PFSK-1 (cell line): Measurements from ENCODE around the gene PTPRN2.

ENCODE experiments used
- FOXP2 ChIP-seq: optimal IDR thresholded peaks from 2 replicates; pipeline ENCODE3; 2011; ENCODE audit warnings: borderline replicate concordance, control low read depth, inconsistent platforms; ENCODE audit not compliant: insufficient read depth; ENCODE audit errors: extremely low read length, extremely low read depth
- POLR2AphosphoS5 ChIP-seq: IDR thresholded peaks from 2 replicates; pipeline ENCODE4 v1.6.1; 2012; ENCODE audit warnings: low read depth, mild to moderate bottlenecking, control low read depth, low read length, moderate library complexity
- SIN3A ChIP-seq: IDR thresholded peaks from 2 replicates; pipeline ENCODE4 v1.6.1; 2012; ENCODE audit warnings: mild to moderate bottlenecking, low read length, moderate library complexity, borderline replicate concordance; ENCODE audit not compliant: insufficient read depth
- TAF1 ChIP-seq: IDR thresholded peaks from 2 replicates; pipeline ENCODE4 v1.6.1; 2012; ENCODE audit warnings: low read length, control low read depth, borderline replicate concordance; ENCODE audit not compliant: insufficient read depth
- TF ChIP-seq, protein P1 (sequence below), 2 experiments: IDR thresholded peaks; 2 replicates each; pipeline versions ENCODE4 v1.6.1 to v1.8.0; 2011 to 2012; ENCODE audit warnings: low read depth in 2 of 2, low read length in 2 of 2, control low read depth in 1 of 2, inconsistent platforms in 1 of 2, mild to moderate bottlenecking in 1 of 2, moderate library complexity in 1 of 2; ENCODE audit not compliant: insufficient read depth in 1 of 2

Gene PTPRN2

DNA sequence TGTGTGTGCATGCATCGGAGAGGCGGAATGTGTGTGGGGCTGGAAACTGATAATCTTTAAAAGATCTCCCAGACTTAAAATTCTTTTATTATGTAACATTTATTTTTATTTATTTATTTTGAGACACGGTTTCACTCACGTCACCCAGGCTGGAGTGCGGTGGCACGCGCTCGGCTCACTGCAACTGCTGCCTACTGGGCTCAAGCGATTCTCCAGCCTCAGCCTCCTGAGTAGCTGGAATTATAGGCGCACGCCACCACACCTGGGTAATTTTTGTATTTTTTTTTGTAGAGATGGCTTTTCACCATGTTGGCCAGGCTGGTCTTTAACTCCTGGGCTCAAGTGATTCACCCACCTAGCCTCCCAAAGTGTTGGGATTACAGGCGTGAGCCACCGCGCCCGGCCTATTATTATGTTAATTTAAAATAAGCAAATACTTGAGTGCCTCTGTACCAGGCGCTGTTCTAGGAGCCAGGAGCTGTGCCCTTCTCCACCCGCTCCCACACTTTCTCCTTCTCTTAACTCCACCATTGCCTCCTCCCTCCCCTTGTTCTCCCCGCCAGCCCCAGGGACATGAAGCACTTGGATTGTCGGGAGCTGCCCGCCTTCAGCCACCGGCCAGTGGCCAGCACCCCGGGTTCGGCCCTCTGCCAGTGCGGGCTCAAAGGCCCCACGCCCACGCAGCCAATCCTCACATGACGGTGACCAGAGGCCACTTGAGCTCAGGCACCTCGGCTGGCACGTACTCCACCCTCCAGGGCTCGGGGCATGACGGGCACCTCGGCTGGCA lies 1087.3 kb downstream of the PTPRN2 start:
- TF ChIP-seq SIN3A (no peak), TAF1 (no peak), FOXP2 (no peak), POLR2AphosphoS5 (no peak)
- TF ChIP-seq, protein P1, sequence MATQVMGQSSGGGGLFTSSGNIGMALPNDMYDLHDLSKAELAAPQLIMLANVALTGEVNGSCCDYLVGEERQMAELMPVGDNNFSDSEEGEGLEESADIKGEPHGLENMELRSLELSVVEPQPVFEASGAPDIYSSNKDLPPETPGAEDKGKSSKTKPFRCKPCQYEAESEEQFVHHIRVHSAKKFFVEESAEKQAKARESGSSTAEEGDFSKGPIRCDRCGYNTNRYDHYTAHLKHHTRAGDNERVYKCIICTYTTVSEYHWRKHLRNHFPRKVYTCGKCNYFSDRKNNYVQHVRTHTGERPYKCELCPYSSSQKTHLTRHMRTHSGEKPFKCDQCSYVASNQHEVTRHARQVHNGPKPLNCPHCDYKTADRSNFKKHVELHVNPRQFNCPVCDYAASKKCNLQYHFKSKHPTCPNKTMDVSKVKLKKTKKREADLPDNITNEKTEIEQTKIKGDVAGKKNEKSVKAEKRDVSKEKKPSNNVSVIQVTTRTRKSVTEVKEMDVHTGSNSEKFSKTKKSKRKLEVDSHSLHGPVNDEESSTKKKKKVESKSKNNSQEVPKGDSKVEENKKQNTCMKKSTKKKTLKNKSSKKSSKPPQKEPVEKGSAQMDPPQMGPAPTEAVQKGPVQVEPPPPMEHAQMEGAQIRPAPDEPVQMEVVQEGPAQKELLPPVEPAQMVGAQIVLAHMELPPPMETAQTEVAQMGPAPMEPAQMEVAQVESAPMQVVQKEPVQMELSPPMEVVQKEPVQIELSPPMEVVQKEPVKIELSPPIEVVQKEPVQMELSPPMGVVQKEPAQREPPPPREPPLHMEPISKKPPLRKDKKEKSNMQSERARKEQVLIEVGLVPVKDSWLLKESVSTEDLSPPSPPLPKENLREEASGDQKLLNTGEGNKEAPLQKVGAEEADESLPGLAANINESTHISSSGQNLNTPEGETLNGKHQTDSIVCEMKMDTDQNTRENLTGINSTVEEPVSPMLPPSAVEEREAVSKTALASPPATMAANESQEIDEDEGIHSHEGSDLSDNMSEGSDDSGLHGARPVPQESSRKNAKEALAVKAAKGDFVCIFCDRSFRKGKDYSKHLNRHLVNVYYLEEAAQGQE (IDR thresholded peaks at IDR 0.05; ENCODE audit: insufficient read depth in 1 of 2, low read depth in 2 of 2, low read length in 2 of 2) = no peak

- TF ChIP-seq TAF1 = no peak
- TF ChIP-seq, protein P1 (IDR thresholded peaks at IDR 0.05; ENCODE audit: insufficient read depth in 1 of 2, low read depth in 2 of 2, low read length in 2 of 2) = no peak
- TF ChIP-seq FOXP2 = no peak
- TF ChIP-seq SIN3A = no peak
- no peak for TF ChIP-seq POLR2AphosphoS5
Observed at GRCh38 chr7:157499835-157500153, 1087.8 kb downstream of the PTPRN2 start.

DNA sequence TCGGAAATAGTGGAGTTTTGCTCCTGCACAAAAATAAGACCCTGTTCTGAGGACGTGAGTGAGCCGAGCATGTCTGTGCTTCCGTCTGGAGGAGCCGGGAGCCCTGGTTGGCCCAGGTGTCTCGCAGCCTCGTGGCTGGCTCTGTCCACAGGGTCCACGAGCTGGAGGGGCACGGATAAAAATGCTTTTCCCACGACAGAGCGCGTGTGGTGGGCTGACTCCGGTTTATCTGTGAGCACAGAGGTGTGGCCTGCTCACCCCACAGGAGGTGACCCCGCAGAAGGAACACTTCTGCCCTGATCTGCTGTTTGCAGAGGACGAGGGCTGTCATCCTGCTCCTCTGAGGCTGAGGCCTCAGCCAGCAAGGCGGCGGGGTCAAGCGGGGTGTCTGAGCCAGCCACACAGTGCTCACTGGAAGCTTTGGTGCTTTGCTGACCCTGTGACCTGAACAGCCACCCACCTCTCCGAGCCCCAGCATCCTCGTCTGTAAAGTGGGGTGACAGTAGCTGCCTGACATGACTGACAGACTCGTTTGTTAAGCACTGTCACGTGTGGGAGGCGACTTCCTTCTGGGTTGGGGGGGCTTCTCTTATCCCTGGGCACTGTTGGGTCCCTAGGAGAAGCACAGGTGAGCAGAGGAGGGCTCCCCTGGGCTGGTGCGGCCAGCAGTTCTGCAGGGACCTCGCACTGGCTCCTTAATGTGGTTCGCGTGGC lies 1088.3 kb downstream of the PTPRN2 start:
- no peak for TF ChIP-seq POLR2AphosphoS5
- TF ChIP-seq, protein P1 (IDR thresholded peaks at IDR 0.05; ENCODE audit: insufficient read depth in 1 of 2, low read depth in 2 of 2, low read length in 2 of 2) = no peak
- no peak for TF ChIP-seq FOXP2

DNA sequence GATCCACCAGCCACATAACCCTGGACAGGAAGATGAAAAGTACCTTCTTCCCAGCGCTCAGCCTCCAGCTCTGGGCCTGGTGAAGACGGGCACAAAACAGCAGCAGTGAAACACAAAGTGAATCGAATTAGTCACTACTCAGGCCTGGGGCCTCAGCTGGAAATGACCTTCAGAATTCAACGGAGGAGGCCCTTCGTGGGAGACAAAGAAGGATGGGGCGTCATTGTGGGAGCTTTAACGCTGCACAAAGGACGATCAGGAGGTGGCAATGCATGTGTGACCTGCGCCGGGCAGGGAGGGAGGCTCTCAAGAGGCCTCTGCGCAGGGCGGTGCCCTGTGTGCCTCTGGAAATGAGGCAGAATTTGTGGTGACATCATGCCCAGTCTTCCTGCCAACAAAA lies 1089.0 kb downstream of the PTPRN2 start:
- TF ChIP-seq, protein P1 (IDR thresholded peaks at IDR 0.05; ENCODE audit: insufficient read depth in 1 of 2, low read depth in 2 of 2, low read length in 2 of 2) = no peak
- TF ChIP-seq SIN3A (no peak), TAF1 (no peak), POLR2AphosphoS5 (no peak), FOXP2 (no peak)
